ENCODE measurements around the gene DCTN2.

- TF ChIP-seq EZH2 (IDR thresholded peaks at IDR 0.05; ENCODE audit: borderline replicate concordance, low read depth, low read length, poor library complexity, severe bottlenecking) (no peak), CTCF (conservative IDR thresholded peaks at IDR 0.05; ENCODE audit: low read depth, low read length) (no peak)
Observed at GRCh38 chr12:57485695-57486094, 61.3 kb downstream of the DCTN2 start.

Data from A673 (cell line).